ENCODE results near the gene RPS18. TPM values are rescaled to one million over a fixed set of nuclear protein-coding genes. Genes with fewer than 3 reads are reported as not detected.

Gene RPS18

GRCh38 chr6:33321227-33321626 lies 49.4 kb downstream of the RPS18 start:
- no peaks in the 10 kb centered on the region for H3K27me3 ChIP-seq (ENCODE audit: insufficient read depth, poor library complexity, severe bottlenecking)
- H3K27ac ChIP-seq (replicated peaks) = no peak overlapping the region; the same call in 1 of the 2 replicates
- no peak for DNase-seq (ENCODE audit: low read depth in 1 of 2, low spot score in 1 of 2)
- no peak for TF ChIP-seq POLR2AphosphoS5 (IDR thresholded peaks at IDR 0.05; ENCODE audit: low read depth)
- no peak overlapping the region for H3K4me3 ChIP-seq (replicated peaks; ENCODE audit: insufficient read depth, low read length)

- Histone ChIP-seq H3K4me3 (replicated peaks; ENCODE audit: insufficient read depth, low read length) (peak overlapping the region; percentile 58), H3K27me3 (ENCODE audit: insufficient read depth, poor library complexity, severe bottlenecking) (no peaks in the 10 kb centered on the region), H3K27ac (replicated peaks) (peak overlapping the region; percentile 86)
- TF ChIP-seq REST (IDR thresholded peaks at IDR 0.05; ENCODE audit: insufficient replicate concordance, low read depth) (no peak), GABPA (IDR thresholded peaks at IDR 0.05; ENCODE audit: low read depth) (no peak), SPI1 (IDR thresholded peaks at IDR 0.05; ENCODE audit: borderline replicate concordance, low read depth) (no peak), POLR2AphosphoS5 (IDR thresholded peaks at IDR 0.05; ENCODE audit: low read depth) (no peak), CTCF (IDR thresholded peaks at IDR 0.05; ENCODE audit: insufficient read depth, low read length) (no peak)
- DNase-seq (ENCODE audit: low read depth in 1 of 2, low spot score in 1 of 2) = no peak
Measured at GRCh38 chr6:33323623-33323948, 51.7 kb downstream of the RPS18 start.

GRCh38 chr6:33324125-33324524 lies 52.2 kb downstream of the RPS18 start:
- H3K27me3 ChIP-seq (ENCODE audit: insufficient read depth, poor library complexity, severe bottlenecking) = no peaks in the 10 kb centered on the region
- H3K4me3 ChIP-seq (replicated peaks; ENCODE audit: insufficient read depth, low read length) = peak overlapping the region; percentile 58
- peak overlapping the region; percentile 86 for H3K27ac ChIP-seq (replicated peaks)
- peak in 1 of 2 experiments; percentile 31 for DNase-seq (ENCODE audit: low read depth in 1 of 2, low spot score in 1 of 2)
- TF ChIP-seq SPI1 (IDR thresholded peaks at IDR 0.05; ENCODE audit: borderline replicate concordance, low read depth) (peak; percentile 76), REST (IDR thresholded peaks at IDR 0.05; ENCODE audit: insufficient replicate concordance, low read depth) (no peak)

Small RNA genes lying within 50 kb of the gene (microRNA-seq; reads per million reads assigned to microRNA genes)
- not detected for gene MIR6834
- not detected for gene MIR6873
